Measurements from ENCODE around the gene ST8SIA3.

GRCh38 chr18:57362714-57363113 lies 10.4 kb downstream of the ST8SIA3 start:
- TF ChIP-seq POLR2A (IDR thresholded peaks at IDR 0.05) (no peak), CTCF (IDR thresholded peaks at IDR 0.05) (no peak)

Measured in heart left ventricle (tissue), 13 donors.